Amygdala (tissue), 56 donors: ENCODE measurements around the gene UBE2M.
"Not testable (repeated sequence)": the region's sequence is repeated elsewhere in the genome, so short reads cannot be mapped to it uniquely, and the experiment has no call there.

Source experiments
- DNase-seq, 56 donors: peaks; one replicate each; lab custom pipeline; 2025; lab: John Stamatoyannopoulos, UW

The UBE2M gene

DNA sequence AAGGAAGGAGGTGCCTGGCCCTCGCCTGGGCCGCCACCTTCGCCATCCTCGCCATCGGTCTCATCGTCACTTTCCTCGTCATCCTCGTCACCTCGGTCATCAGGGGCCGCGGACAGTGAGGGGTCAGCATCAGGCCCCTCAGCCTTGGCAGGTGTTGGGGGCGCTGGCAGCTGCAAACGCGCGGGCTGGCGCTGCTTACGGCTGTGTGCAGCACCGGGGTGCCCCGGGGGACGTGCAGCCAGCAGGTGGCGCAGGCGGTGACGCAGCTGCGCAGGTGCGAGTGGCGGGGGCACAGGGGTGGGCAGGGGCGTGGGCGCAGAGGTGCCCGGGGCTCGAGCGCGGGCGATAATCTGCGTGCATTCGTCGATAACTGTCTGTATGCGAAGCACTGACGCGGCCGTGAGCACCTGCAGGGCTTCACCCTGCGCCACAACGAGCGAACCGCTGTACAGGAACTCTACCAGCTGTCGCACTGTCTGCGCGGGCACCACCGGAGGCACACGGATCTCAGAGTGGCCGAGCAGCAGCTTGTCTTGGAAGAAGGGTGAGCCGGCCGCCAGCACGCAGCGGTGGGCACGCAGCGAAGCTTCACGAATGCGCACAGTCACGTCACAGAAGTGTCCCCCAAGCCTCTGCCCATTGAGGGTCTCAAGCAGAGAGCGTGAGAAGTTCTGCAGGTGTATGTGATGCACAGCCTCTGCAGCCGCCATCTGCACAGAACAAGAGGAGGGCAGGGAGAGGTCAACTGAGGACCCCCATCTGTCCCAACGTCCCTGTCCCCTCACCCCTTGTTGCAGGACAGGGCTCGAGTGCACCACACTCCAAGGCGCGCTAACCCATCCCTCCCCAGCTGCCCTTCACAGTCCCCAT is 41.2 kb downstream of the UBE2M start:
- no peak for DNase-seq

DNA sequence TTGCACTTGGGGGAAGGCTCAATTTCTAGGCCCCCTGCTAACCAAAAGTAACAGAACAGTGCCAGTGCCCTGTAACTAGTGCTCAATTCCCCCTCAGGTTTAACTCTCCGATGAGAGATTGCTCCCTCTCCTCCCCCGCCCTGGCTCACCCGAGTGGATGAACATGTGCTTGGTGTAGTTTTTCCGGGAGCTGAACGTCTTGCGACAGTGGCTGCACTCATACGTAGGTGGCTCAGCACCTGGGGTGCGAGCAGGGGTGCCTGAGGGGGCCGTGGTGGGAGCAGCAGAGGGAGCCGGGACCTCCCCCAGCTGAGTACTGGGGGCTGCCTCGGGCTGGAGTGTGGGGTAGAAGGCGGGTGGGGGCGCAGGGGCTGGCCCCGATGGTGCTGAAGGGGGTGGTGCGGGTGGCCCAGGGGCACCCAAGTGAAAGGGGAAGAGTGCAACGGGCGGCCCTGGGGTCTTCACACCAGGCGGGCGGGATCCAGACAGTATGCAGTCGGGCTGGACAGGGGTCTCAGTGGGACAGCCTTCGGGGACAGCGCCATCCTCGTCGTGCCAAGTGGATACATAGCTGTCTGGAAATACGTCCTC is 42.1 kb downstream of the UBE2M start:
- DNase-seq: peak in 1 of 56 donors; percentile 10

- DNase-seq: no peak
Observed at GRCh38 chr19:58515259-58515658, 43.2 kb downstream of the UBE2M start.

- no peak for DNase-seq
Observed at GRCh38 chr19:58514564-58515022, 43.8 kb downstream of the UBE2M start.

- DNase-seq: peak in 53 of 56 donors; percentile 10 to 89 (median 65)
Observed at GRCh38 chr19:58513694-58514563, 44.5 kb downstream of the UBE2M start.

GRCh38 chr19:58513213-58513693 is 45.2 kb downstream of the UBE2M start:
- no peak for DNase-seq

DNA sequence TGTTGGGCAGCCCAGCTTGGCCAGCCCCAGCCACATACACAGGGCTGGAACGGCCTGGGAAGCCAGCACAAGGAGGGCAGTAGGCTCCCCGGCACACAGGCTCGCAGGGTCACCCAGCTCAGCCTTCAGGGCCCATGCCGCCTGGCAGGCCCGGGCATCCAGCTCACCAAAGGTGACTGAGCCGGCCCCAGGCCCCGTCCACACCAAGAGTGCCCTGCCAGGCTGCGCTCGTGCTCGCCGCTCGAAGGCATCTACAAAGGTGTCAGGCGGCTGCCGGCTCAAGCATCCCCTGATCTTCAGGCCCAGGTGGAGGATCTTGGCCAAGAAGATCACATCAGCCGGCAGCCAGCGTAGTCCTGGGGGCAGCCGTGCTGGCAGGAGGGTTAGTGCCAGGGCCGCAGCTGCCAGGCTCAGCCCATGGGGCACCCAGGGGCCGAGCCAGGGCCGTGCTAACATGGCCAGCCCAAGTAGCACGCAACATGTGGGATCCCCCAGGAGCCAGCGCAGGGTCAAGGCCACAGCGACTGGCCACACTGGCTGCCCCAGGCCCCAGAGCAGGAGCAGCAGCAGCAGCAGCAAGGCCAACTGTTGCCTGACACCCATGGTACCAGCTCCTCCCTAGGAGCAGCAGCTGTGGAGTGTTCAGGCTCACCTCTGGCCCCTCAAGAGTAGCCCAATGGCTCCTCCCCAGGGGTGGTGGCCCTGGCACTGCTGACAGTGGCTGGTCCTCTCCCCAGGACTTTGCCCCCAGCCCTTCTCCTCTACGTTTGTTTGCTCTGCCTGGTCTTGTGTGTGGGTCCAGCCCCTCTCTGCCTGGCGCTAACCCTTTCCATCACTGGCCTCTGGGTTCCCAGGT is 46.8 kb downstream of the UBE2M start, which contains the start of gene SLC27A5:
Gene SLC27A5 (minus strand): TSS at position 640 of the 856 bp plus-strand sequence. CDS start 37 bp downstream, at position 603.
- no peak for DNase-seq

GRCh38 chr19:58510084-58510862 is 48.1 kb downstream of the UBE2M start:
- DNase-seq: no peak

DNA sequence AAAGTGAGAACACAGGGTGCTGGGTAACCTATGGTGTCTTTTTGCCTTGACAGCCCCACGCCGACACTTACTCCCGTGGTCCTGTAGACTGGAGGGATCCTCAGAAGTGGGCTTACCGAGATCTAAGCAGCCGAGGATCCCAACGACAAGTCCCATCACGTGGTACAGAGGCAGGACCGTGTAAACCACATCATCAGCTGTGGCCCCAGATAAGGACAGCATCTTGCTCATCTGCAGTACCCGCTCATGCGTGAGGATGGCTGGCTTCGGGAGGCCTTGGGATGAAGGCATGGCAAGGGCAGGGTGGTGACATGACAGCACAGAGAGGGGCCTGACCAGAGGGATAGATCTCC is 48.7 kb downstream of the UBE2M start:
- DNase-seq: no peak

- DNase-seq: not testable (repeated sequence)
Observed at GRCh38 chr19:58507602-58508223, 50.7 kb downstream of the UBE2M start.
